Stimulated activated CD8-positive, alpha-beta memory T cell treated with anti-CD3 and anti-CD28 coated beads, Interleukin-4, amount 100 ng/mL, for 4 hours (primary cell): Measurements from ENCODE around the gene MEIS1.

Experiments
- DNase-seq, 2 donors: peaks; one replicate each; pipeline ENCODE4 v3.0.0-alpha.2; 2020; ENCODE audit warnings: low read depth in 2 of 2, low spot score in 1 of 2

The MEIS1 gene

GRCh38 chr2:66431846-66432587 is 2.9 kb upstream of the MEIS1 start:
- no peak for DNase-seq

GRCh38 chr2:66432801-66433694 is 1.9 kb upstream of the MEIS1 start:
- no peak for DNase-seq

- DNase-seq, result no peak
Observed at GRCh38 chr2:66433695-66433944, 1.3 kb upstream of the MEIS1 start.

- DNase-seq, result no peak
Observed at GRCh38 chr2:66433945-66434678, 813 bp upstream of the MEIS1 start.

- DNase-seq, result no peak
Observed at GRCh38 chr2:66435549-66435875, 587 bp downstream of the MEIS1 start.

GRCh38 chr2:66435963-66436362 is 1.0 kb downstream of the MEIS1 start:
- no peak for DNase-seq

GRCh38 chr2:66436581-66437001 is 1.7 kb downstream of the MEIS1 start:
- DNase-seq, result no peak

- no peak for DNase-seq
Observed at GRCh38 chr2:66437109-66437690, 2.3 kb downstream of the MEIS1 start.

- DNase-seq, result no peak
Observed at GRCh38 chr2:66437691-66438497, 3.0 kb downstream of the MEIS1 start.

- no peak for DNase-seq
Observed at GRCh38 chr2:66438498-66438833, 3.5 kb downstream of the MEIS1 start.

GRCh38 chr2:66438891-66439811 is 4.2 kb downstream of the MEIS1 start:
- DNase-seq, result no peak

GRCh38 chr2:66439812-66440542 is 5.1 kb downstream of the MEIS1 start:
- no peak for DNase-seq

- DNase-seq, result no peak
Observed at GRCh38 chr2:66440708-66441497, 6.0 kb downstream of the MEIS1 start.

- no peak for DNase-seq
Observed at GRCh38 chr2:66441581-66442320, 6.8 kb downstream of the MEIS1 start.

GRCh38 chr2:66442516-66443185 is 7.7 kb downstream of the MEIS1 start:
- DNase-seq, result no peak

- DNase-seq, result no peak
Observed at GRCh38 chr2:66443186-66443978, 8.5 kb downstream of the MEIS1 start.
